SK-N-SH (cell line): ENCODE results near the gene SIM2. TPM values are rescaled to one million over a fixed set of nuclear protein-coding genes. Genes with fewer than 3 reads are reported as not detected.

Experiments used
- CTCF ChIA-PET: fragments of 300-600, 350-600 bp; formaldehyde crosslinking; extraction: SDS; loops from one replicate; lab custom pipeline; 2021; lab: Yijun Ruan, JAX
- POLR2A ChIA-PET: fragments of 350-600 bp; sonication (Branson Sonifier 250); formaldehyde crosslinking; extraction: SDS; loops from one replicate; lab custom pipeline; 2020; ENCODE audit warnings: antibody characterized with exemption, inconsistent platforms; lab: Yijun Ruan, JAX
- DNase-seq: peaks from one replicate; pipeline ENCODE4 v3.0.0; 2012
- H2AFZ ChIP-seq: fragments of 200-600 bp; sonication (generic); 2 replicates; pipeline ENCODE4 v1.8.1; 2016; ENCODE audit warnings: antibody characterized with exemption, mild to moderate bottlenecking, low read depth
- H3F3A ChIP-seq: fragments of 200-600 bp; sonication (generic); replicated peaks from 2 replicates; pipeline ENCODE3; 2016; ENCODE audit warnings: antibody characterized with exemption, mild to moderate bottlenecking; ENCODE audit not compliant: insufficient read depth
- H3K27ac ChIP-seq, 2 experiments: fragments of 200-500 bp in 1 of 2; fragments of 200-600 bp in 1 of 2; sonication (Bioruptor generic) in 1 of 2; sonication (generic), shearing (Covaris generic) in 1 of 2; 2 replicates each; pipeline versions ENCODE4 v1.5.1 to v1.6.1; 2014 to 2016; ENCODE audit warnings: low read depth in 2 of 2, inconsistent platforms in 1 of 2, low read length in 1 of 2, mild to moderate bottlenecking in 1 of 2, mixed read lengths in 1 of 2
- H3K27me3 ChIP-seq: fragments of 200-600 bp; sonication (generic), shearing (Covaris generic); 2 replicates; pipeline ENCODE4 v1.6.1; 2016; ENCODE audit warnings: mixed run types; ENCODE audit not compliant: insufficient read depth
- H3K36me3 ChIP-seq, 2 experiments: fragments of 200-500 bp in 1 of 2; fragments of 200-600 bp in 1 of 2; sonication (Bioruptor generic) in 1 of 2; sonication (generic) in 1 of 2; replicated peaks in 1 of 2; 2 replicates each; pipeline versions ENCODE3 to v1.5.1; 2014 to 2016; ENCODE audit warnings: low read length in 1 of 2, mild to moderate bottlenecking in 1 of 2; ENCODE audit not compliant: insufficient read depth in 2 of 2, control insufficient read depth in 1 of 2
- H3K4me1 ChIP-seq, 2 experiments: fragments of 200-500 bp in 1 of 2; fragments of 200-600 bp in 1 of 2; sonication (Bioruptor generic) in 1 of 2; sonication (generic), shearing (Covaris generic) in 1 of 2; 2 replicates each; pipeline versions ENCODE4 v1.5.1 to v1.6.1; 2014 to 2016; ENCODE audit warnings: low read depth in 1 of 2, low read length in 1 of 2, mixed run types in 1 of 2; ENCODE audit not compliant: insufficient read depth in 2 of 2, control insufficient read depth in 1 of 2
- H3K4me2 ChIP-seq: fragments of 200-600 bp; sonication (generic), shearing (Covaris generic); 2 replicates; pipeline ENCODE4 v1.6.1; 2017; ENCODE audit warnings: mixed run types
- H3K4me3 ChIP-seq, 2 experiments: fragments of 200-500 bp in 1 of 2; fragments of 200-600 bp in 1 of 2; sonication (Bioruptor generic) in 1 of 2; sonication (generic), shearing (Covaris generic) in 1 of 2; 2 replicates each; pipeline versions ENCODE4 v1.5.1 to v1.8.1; 2014 to 2016; ENCODE audit warnings: low read depth in 2 of 2, inconsistent platforms in 1 of 2, low read length in 1 of 2, mild to moderate bottlenecking in 1 of 2, mixed read lengths in 1 of 2, moderate library complexity in 1 of 2
- H3K79me2 ChIP-seq: fragments of 200-600 bp; sonication (generic); 2 replicates; pipeline ENCODE4 v1.8.1; 2017; ENCODE audit warnings: mild to moderate bottlenecking; ENCODE audit not compliant: insufficient read depth
- H3K9ac ChIP-seq: fragments of 200-600 bp; sonication (generic); 2 replicates; pipeline ENCODE4 v1.6.1; 2017; ENCODE audit warnings: mixed run types
- H3K9me2 ChIP-seq: fragments of 200-600 bp; sonication (generic); 2 replicates; pipeline ENCODE4 v1.6.1; 2017; ENCODE audit warnings: mixed run types
- H3K9me3 ChIP-seq: fragments of 200-600 bp; sonication (generic); 2 replicates; pipeline ENCODE4 v1.6.1; 2017; ENCODE audit warnings: mixed run types, mild to moderate bottlenecking, moderate library complexity
- H4K20me1 ChIP-seq: fragments of 200-600 bp; sonication (generic); 2 replicates; pipeline ENCODE4 v1.6.1; 2017; ENCODE audit warnings: mild to moderate bottlenecking, mixed run types; ENCODE audit not compliant: insufficient read depth
- CHD2 ChIP-seq: fragments of 150-350 bp; IDR thresholded peaks from 2 replicates; pipeline ENCODE4 v1.6.1; 2018; ENCODE audit warnings: low read length; ENCODE audit not compliant: partially characterized antibody
- ELF1 ChIP-seq: IDR thresholded peaks from 2 replicates; pipeline ENCODE4 v1.4.0; 2012
- EZH2phosphoT487 ChIP-seq: fragments of 200-600 bp; sonication (generic); IDR thresholded peaks from 2 replicates; pipeline ENCODE4 v1.6.1; 2017; ENCODE audit warnings: low read depth, mixed run types, mild to moderate bottlenecking, antibody characterized with exemption, moderate library complexity, borderline replicate concordance
- FOXJ3 ChIP-seq: sonication (generic); formaldehyde crosslinking; IDR thresholded peaks from 2 replicates; pipeline ENCODE4 v1.5.1; 2020; ENCODE audit warnings: mild to moderate bottlenecking, missing genetic modification reagents
- FOXM1 ChIP-seq: IDR thresholded peaks from 2 replicates; pipeline ENCODE4 v1.4.0; 2012; ENCODE audit warnings: low read depth, mild to moderate bottlenecking
- GATA2 ChIP-seq: sonication (generic); formaldehyde crosslinking; IDR thresholded peaks from 2 replicates; pipeline ENCODE4 v1.5.0; 2020; ENCODE audit warnings: mild to moderate bottlenecking, missing genetic modification reagents
- MEF2A ChIP-seq: IDR thresholded peaks from 2 replicates; pipeline ENCODE4 v1.4.0; 2012; ENCODE audit warnings: low read depth, borderline replicate concordance
- NRF1 ChIP-seq: IDR thresholded peaks from 2 replicates; pipeline ENCODE4 v1.6.1; 2012; ENCODE audit warnings: low read depth, mild to moderate bottlenecking, low read length
- POLR2AphosphoS5 ChIP-seq: IDR thresholded peaks from 2 replicates; pipeline ENCODE4 v1.6.1; 2012; ENCODE audit warnings: low read depth, low read length
- RAD21 ChIP-seq: IDR thresholded peaks from 2 replicates; pipeline ENCODE4 v1.6.1; 2012; ENCODE audit warnings: mild to moderate bottlenecking, low read length
- RFX5 ChIP-seq: IDR thresholded peaks from 2 replicates; pipeline ENCODE4 v1.6.1; 2012; ENCODE audit warnings: mild to moderate bottlenecking, improper control_type of control experiment, low read length
- RXRA ChIP-seq: IDR thresholded peaks from 2 replicates; pipeline ENCODE4 v1.4.0; 2012; ENCODE audit warnings: low read depth, mild to moderate bottlenecking, borderline replicate concordance
- SIN3A ChIP-seq: IDR thresholded peaks from 2 replicates; pipeline ENCODE4 v1.6.1; 2012; ENCODE audit warnings: low read depth, mild to moderate bottlenecking, low read length, moderate library complexity, borderline replicate concordance
- TAF1 ChIP-seq: IDR thresholded peaks from 2 replicates; pipeline ENCODE4 v1.6.1; 2012; ENCODE audit warnings: low read depth, mild to moderate bottlenecking, low read length, moderate library complexity, borderline replicate concordance
- TCF12 ChIP-seq: IDR thresholded peaks from 2 replicates; pipeline ENCODE4 v1.4.0; 2012
- TEAD4 ChIP-seq: IDR thresholded peaks from 2 replicates; pipeline ENCODE4 v1.4.0; 2012; ENCODE audit warnings: mild to moderate bottlenecking, borderline replicate concordance; ENCODE audit not compliant: insufficient read depth
- WGBS: methylation state at CpG from one replicate; pipeline ENCODE4 v1.1.6; 2017; ENCODE audit warnings: low lambda C conversion rate; 5-methylcytosine and 5-hydroxymethylcytosine counted together
- polyA plus RNA-seq, 3 experiments: library from polyadenylated mRNA; depleted of rRNA; stranded (reverse); fragments of >200 nt; gene quantifications; 2 replicates each; pipeline ENCODE4 v1.2.3, GENCODE V29; 2012
- TF ChIP-seq, protein P1 (sequence below): IDR thresholded peaks from 2 replicates; pipeline ENCODE4 v1.6.1; 2012; ENCODE audit warnings: mild to moderate bottlenecking, low read depth, low read length, moderate library complexity
- TF ChIP-seq, protein P2 (sequence below): IDR thresholded peaks from 2 replicates; pipeline ENCODE4 v1.4.0; 2012; ENCODE audit warnings: low read depth, borderline replicate concordance
- TF ChIP-seq, protein P3 (sequence below): fragments of 150-350 bp; IDR thresholded peaks from 2 replicates; pipeline ENCODE4 v1.6.1; 2017; ENCODE audit warnings: antibody characterized with exemption, low read length, low read depth, borderline replicate concordance
- TF ChIP-seq, protein P4 (sequence below): fragments of 200-600 bp; sonication (generic); IDR thresholded peaks from 2 replicates; pipeline ENCODE4 v1.6.1; 2017; ENCODE audit warnings: antibody characterized with exemption, mild to moderate bottlenecking, moderate library complexity

Gene SIM2
- polyA plus RNA-seq, 1 of the 3 experiments (the other 2 are of a cell fraction) = not detected

DNA sequence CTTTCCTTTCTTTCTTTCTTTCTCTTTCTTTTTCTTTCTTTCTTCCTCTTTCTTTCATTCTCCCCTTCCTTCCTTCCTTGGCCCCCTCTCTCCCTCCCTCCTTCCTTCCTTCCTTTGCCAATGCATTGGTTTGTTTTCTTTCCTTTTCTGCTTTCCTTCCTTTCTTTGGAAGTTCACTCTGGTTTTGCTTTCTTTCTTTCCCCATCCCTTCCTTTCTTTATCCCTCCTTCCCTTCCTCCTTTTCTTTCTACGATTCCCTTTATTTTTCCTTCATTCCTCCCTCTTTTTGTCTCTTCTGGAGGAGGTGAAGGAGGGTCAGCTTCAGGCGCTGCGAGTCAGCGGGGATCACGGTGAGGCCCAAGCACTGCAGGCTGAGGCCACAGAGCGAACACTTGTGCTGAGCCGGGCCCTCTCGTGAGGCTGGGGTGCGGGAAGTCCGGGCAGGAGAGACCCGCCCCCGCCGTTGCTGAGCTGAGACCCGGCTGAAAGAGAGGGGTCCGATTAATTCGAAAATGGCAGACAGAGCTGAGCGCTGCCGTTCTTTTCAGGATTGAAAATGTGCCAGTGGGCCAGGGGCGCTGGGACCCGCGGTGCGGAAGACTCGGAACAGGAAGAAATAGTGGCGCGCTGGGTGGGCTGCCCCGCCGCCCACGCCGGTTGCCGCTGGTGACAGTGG, 1.5 kb downstream of the SIM2 start:
- Histone ChIP-seq H3F3A (no peaks in the 10 kb centered on the region), H3K9ac (no peak overlapping the region), H3K27ac (no peak overlapping the region), H2AFZ (no peak overlapping the region), H3K36me3 (no peaks in the 10 kb centered on the region), H4K20me1 (peaks cover 15% of the 10 kb centered on the region; the same call in 1 of the 2 replicates), H3K4me3 (no peak overlapping the region), H3K9me2 (no peaks in the 10 kb centered on the region), H3K27me3 (peaks cover 98% of the 10 kb centered on the region), H3K4me2 (no peak overlapping the region), H3K4me1 (peaks cover 0 to 6% of the 10 kb centered on the region in 2 experiments; a peak in 2 of 4 replicates), H3K79me2 (no peaks in the 10 kb centered on the region), H3K9me3 (no peaks in the 10 kb centered on the region)
- 11% methylated on average over 28 of the region's 30 CpGs for WGBS
- TF ChIP-seq RXRA (no peak), NRF1 (no peak), ELF1 (no peak), TCF12 (no peak), GATA2 (CRISPR knock-in tag) (no peak), RAD21 (no peak), EZH2phosphoT487 (no peak), TEAD4 (no peak), CHD2 (no peak), POLR2AphosphoS5 (no peak), MEF2A (no peak), TAF1 (no peak), FOXM1 (no peak), SIN3A (no peak), FOXJ3 (CRISPR knock-in tag) (no peak), RFX5 (no peak)
- TF ChIP-seq, protein P1, sequence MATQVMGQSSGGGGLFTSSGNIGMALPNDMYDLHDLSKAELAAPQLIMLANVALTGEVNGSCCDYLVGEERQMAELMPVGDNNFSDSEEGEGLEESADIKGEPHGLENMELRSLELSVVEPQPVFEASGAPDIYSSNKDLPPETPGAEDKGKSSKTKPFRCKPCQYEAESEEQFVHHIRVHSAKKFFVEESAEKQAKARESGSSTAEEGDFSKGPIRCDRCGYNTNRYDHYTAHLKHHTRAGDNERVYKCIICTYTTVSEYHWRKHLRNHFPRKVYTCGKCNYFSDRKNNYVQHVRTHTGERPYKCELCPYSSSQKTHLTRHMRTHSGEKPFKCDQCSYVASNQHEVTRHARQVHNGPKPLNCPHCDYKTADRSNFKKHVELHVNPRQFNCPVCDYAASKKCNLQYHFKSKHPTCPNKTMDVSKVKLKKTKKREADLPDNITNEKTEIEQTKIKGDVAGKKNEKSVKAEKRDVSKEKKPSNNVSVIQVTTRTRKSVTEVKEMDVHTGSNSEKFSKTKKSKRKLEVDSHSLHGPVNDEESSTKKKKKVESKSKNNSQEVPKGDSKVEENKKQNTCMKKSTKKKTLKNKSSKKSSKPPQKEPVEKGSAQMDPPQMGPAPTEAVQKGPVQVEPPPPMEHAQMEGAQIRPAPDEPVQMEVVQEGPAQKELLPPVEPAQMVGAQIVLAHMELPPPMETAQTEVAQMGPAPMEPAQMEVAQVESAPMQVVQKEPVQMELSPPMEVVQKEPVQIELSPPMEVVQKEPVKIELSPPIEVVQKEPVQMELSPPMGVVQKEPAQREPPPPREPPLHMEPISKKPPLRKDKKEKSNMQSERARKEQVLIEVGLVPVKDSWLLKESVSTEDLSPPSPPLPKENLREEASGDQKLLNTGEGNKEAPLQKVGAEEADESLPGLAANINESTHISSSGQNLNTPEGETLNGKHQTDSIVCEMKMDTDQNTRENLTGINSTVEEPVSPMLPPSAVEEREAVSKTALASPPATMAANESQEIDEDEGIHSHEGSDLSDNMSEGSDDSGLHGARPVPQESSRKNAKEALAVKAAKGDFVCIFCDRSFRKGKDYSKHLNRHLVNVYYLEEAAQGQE = no peak
- TF ChIP-seq, protein P2, sequence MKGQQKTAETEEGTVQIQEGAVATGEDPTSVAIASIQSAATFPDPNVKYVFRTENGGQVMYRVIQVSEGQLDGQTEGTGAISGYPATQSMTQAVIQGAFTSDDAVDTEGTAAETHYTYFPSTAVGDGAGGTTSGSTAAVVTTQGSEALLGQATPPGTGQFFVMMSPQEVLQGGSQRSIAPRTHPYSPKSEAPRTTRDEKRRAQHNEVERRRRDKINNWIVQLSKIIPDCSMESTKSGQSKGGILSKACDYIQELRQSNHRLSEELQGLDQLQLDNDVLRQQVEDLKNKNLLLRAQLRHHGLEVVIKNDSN = no peak
- TF ChIP-seq, protein P3, sequence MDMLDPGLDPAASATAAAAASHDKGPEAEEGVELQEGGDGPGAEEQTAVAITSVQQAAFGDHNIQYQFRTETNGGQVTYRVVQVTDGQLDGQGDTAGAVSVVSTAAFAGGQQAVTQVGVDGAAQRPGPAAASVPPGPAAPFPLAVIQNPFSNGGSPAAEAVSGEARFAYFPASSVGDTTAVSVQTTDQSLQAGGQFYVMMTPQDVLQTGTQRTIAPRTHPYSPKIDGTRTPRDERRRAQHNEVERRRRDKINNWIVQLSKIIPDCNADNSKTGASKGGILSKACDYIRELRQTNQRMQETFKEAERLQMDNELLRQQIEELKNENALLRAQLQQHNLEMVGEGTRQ = no peak
- TF ChIP-seq, protein P4, sequence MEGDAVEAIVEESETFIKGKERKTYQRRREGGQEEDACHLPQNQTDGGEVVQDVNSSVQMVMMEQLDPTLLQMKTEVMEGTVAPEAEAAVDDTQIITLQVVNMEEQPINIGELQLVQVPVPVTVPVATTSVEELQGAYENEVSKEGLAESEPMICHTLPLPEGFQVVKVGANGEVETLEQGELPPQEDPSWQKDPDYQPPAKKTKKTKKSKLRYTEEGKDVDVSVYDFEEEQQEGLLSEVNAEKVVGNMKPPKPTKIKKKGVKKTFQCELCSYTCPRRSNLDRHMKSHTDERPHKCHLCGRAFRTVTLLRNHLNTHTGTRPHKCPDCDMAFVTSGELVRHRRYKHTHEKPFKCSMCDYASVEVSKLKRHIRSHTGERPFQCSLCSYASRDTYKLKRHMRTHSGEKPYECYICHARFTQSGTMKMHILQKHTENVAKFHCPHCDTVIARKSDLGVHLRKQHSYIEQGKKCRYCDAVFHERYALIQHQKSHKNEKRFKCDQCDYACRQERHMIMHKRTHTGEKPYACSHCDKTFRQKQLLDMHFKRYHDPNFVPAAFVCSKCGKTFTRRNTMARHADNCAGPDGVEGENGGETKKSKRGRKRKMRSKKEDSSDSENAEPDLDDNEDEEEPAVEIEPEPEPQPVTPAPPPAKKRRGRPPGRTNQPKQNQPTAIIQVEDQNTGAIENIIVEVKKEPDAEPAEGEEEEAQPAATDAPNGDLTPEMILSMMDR = no peak
- POLR2A ChIA-PET = no interaction called here
- no peak for DNase-seq
- CTCF ChIA-PET = interaction anchor here (1.3 to 1.5 kb wide), 2 partner anchors 9 to 154 kb away, joined by 3 read pairs; no protein-coding TSS in a partner anchor
